ENCODE measurements around the gene NRXN3.

GRCh38 chr14:78857974-78858373 lies 687.8 kb downstream of the NRXN3 start:
- TF ChIP-seq, protein P1, sequence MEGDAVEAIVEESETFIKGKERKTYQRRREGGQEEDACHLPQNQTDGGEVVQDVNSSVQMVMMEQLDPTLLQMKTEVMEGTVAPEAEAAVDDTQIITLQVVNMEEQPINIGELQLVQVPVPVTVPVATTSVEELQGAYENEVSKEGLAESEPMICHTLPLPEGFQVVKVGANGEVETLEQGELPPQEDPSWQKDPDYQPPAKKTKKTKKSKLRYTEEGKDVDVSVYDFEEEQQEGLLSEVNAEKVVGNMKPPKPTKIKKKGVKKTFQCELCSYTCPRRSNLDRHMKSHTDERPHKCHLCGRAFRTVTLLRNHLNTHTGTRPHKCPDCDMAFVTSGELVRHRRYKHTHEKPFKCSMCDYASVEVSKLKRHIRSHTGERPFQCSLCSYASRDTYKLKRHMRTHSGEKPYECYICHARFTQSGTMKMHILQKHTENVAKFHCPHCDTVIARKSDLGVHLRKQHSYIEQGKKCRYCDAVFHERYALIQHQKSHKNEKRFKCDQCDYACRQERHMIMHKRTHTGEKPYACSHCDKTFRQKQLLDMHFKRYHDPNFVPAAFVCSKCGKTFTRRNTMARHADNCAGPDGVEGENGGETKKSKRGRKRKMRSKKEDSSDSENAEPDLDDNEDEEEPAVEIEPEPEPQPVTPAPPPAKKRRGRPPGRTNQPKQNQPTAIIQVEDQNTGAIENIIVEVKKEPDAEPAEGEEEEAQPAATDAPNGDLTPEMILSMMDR (IDR thresholded peaks at IDR 0.05), result no peak
- TF ChIP-seq POLR2AphosphoS5 (IDR thresholded peaks at IDR 0.05; ENCODE audit: low read depth, low read length) (no peak), SIN3A (IDR thresholded peaks at IDR 0.05; ENCODE audit: borderline replicate concordance, insufficient read depth, low read depth, low read length) (no peak), REST (IDR thresholded peaks at IDR 0.05; ENCODE audit: insufficient read depth in 1 of 2, low read depth in 2 of 2, low read length in 1 of 2) (no peak), TCF7L2 (IDR thresholded peaks at IDR 0.05; ENCODE audit: low read depth, low read length) (no peak)

All from Panc1 (cell line).